Measurements from ENCODE around the gene PSMA2.

PSMA2 gene

DNA sequence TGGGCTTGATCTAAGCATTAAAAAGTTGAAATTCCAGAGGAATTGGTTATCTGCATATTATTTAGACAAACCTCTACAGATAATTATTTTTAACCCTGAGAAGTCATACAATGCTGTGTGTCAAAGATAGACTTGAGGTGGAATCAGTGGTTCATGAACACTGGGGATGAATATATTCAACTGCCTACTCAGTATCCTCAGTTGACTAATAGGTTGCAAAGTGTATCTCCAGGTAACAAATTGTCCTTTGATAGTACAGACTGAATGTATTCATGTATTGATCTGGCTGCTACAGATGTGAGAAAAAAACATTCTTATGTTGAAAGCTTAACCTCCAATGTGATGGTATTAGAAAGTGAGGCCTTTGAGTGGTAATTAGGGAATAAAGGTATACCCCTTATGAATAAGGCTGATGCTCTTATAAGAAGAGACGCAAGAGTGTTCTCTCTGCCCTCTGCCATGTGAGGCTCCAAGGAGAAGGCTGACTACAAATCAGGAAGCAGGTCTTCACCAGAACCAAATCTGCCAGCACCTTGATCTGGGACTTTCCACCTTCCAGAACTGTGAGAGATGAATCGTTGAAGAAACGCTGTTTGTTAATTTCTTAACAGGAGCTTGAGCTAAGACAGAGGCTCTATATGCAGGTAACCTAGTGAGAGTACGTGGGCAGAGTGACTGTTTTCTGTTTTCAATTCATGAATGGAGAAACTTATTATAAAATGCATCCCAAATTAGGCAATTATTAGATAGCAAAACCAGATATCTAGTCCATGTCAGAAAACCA is 7.7 kb upstream of the PSMA2 start:
- DNase-seq: no peak

DNA sequence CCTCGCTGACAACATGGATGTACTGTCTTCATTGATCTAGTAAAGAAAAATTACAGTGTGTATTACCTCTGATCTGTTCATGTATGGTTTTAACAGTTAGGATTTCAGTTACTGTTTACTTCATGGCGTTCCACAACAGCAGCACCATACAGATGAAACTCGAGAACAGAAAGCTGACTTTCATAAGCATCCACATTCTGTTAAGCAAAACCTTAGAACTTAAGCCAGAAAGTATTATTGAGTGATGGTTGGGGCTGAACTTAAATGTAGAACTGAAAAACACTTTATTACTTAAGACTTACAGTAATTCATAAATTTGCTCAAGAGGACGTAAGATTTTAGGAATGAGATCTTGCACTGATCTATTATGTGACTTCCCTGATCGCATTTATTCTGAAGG is 3.9 kb upstream of the PSMA2 start:
- DNase-seq: no peak

- no peak for DNase-seq
Measured at GRCh38 chr7:42934291-42934690, 2.3 kb upstream of the PSMA2 start.

- DNase-seq: no peak
Measured at GRCh38 chr7:42932811-42933591, 1.0 kb upstream of the PSMA2 start.

DNA sequence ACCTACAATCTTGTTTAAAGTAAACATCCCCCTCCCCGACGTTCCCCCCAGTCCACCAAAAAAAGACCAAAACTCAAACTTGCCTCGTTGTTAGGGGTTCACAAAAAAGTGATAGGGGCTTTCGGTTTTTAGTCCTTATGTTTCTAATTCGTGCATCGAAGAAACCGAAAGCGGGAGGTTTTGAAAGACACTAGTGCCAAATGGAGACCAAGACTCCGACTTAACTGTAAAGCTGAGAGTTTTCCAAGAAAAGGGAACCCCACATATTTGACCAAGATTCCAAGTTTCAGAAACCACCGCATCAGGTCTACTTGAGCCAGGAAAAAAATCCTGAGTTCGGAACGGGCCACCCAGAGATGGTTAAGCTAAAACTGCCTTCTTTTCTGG is 534 bp downstream of the PSMA2 start:
- no peak for DNase-seq

GRCh38 chr7:42930889-42931288 is 1.1 kb downstream of the PSMA2 start:
- DNase-seq: no peak

DNA sequence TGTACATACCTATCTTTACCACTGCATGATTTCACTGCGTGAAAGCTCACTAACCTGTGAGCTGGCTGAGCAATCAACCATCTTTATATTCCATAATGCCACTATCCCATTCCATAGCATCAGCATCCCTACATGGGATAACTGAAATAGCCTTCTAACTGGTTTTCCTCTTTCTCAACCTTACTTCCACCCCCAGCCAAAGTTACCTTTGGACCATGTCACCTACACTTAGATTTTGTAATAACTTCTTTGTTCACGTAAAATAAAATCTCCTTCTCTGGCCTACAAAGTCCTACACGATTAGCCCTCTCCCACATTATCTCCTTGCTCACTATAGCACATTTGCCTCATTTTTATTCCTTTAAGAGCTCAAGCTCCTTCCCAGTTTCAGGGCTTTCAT is 2.5 kb downstream of the PSMA2 start:
- no peak for DNase-seq

DNA sequence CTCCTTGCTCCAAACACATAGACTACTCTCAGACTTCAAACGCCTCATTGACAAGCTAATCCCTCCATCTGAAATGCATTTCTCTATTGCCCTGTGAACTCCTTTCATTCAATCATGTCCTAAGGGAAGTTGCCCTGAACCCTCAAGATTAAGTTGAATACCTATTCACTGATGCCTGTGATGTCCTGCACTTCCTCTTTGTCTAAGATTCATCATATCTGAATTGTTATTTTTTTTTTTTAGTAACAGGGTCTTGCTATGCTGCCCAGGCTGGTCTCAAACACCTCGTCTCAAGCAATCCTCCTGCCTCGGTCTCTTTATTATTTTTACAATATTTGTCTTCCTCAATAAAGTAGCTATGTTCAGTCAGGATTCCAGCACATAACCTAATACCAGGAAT is 3.2 kb downstream of the PSMA2 start:
- DNase-seq: no peak

DNA sequence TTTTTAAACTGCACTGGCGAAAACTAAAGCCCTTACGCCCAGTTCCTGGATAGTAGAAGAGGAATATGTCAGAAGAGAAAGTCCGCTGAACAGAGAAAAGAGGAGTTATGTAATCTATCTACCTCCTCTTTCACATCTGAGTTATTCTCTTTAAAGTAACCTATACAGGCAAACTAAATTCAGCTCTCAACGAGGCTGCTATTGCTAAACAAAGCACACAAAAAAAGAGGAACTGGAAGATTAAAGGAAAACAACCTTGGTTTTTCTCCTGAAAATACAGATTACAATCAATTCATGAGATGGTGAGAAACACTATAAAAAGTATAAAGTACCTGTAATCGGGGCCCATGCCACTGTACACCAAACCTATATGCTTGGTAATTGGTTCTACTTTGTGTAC is 5.8 kb downstream of the PSMA2 start:
- DNase-seq: no peak

DNA sequence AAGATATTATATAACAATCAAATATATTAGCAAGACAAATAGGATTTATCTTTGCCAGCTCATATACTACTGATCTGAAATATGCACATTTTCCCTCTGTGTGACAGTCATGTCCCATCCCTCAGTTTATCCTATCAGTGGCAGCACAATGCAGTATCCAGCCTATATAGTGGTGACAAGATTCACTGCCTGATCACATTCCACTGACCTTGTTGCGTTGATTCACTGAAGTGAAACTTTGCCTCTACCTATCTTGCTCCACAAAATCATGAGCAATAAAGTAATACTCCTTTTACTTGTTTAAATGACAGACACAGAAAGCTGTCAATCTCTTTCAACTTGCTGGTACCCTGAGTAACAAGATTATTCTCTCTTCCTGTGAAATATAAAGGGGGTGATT is 6.3 kb downstream of the PSMA2 start:
- no peak for DNase-seq

DNA sequence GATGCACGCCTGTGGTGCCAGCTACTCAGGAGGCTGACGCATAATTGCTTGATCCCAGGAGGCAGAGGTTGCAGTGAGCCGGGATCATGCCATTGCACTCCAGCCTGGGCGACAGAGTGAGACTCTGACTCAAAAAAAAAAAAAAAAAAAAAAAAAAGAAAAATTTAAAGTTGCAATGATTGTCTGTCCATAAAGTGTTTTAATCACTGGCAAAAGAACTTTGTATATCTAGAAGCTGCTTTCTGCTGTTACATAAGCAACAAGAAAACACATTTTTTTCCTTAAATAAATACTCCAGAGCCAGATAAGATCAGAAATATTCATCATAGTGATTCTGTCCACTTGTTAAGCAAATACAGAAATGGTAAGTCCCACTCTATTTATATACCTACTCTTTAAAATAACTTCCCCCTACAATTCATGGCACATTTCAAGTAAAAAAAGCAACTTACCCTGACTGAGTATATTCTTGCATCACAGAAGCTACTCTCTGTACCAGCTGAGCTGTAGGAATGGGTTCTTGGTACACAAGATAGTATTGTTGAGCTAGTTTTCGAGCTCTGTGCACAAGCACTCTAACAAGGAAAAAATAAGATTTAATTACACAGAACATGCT is 7.6 kb downstream of the PSMA2 start:
- DNase-seq: no peak

DNA sequence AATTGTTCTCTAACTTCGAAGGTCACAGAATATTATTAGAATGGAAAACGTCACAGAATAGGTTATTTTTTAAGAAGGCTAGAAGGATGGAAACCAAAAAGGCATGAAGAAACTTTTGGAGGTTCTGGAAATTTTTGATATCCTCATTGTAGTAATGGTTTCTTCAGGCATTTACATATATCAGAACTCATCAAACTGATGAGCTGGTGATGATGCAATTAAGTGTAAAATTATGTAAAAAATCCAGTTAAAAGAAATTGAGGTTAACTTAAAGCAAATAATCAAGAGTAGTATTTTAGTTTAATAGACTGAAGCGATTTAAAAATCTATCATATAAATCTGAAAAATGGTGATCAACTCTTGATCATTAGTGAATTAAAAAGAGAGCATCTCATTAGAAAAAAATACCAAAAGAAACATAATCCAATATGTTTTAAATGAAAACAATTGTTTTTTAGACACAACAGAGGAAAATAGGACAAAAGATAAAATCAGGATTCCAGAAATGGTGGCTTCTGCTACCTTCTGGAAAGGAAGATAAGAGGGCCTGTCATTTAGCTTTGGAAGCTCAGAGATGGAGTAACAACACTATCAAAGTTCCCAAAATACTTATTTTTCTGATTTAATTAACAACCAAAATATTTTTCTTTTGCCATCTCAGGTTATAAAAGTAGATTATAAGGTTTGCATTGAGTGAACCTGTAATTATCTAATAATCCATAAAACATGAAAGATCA is 9.8 kb downstream of the PSMA2 start:
- no peak for DNase-seq

GRCh38 chr7:42915356-42915755 is 16.6 kb downstream of the PSMA2 start:
- DNase-seq: no peak

GRCh38 chr7:42914421-42915045 is 17.4 kb downstream of the PSMA2 start:
- no peak for DNase-seq

DNA sequence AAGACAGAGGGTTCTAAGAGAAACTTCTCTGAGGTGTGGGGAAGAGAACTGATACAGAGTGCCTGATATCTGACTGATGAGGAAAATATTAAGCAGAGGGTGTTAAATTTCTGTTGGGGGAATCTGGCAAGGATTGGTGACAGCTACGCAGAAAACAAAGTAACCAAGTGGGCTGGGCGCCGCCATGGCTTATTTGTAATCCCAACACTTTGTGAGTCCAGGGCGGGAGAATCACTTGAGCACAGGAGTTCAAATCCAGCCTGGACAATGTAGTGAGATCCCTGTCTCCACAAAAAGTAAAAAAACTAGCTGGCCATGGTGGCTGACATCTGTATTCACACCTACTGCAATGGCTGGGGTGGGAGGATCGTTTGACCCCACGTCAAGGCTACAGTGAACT is 18.0 kb downstream of the PSMA2 start:
- no peak for DNase-seq

- DNase-seq: no peak
Measured at GRCh38 chr7:42913591-42913990, 18.4 kb downstream of the PSMA2 start.

DNA sequence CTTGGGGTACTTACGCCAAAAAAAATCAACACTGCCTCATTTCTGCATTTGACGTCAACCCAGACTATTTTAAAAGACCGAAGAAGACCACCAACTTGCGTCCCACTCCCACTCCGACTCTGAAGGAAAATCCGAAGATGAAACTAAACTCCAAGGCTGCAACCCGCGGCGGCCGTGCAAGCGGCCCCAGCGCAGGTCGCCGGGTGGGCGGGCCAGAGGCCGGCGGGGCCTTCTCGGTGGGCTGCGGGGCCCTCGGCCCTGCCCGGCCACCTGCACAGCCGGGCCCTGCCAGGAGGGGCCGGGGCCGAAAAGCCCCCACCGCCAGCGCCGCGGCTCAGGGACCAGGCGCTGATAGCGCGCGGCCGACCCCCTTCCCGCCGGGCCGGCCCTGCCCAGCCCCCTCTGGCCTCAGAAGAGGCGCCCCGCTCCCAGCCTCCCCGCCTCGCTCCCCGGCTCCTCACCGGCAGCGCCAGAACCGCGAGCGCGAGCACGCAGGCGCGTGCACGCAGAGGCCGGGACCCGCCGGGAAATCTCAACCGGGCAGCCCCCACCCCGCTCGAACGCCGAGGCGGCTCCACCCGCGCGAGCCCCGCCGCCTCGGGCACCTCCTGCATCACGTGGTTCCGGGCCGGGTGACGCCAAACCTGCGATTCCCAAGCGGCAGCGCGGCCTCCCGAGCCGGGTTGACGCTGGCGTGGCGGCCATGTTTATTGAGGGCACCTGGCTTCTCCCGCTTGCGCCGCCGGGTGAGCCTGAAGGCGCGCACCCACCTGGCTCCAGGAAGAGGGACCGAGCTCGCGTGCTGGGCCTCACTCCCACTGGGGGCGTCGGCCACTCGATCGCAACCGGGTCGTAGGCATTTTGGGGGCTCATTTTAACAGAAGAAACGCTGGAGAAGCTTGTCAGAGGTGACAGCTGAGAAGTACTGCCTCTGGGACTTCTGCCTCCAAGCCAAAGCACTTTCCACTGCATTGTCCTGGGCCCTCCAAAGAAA is 20.2 kb downstream of the PSMA2 start, which contains the start of gene C7orf25:
TSS of gene C7orf25 (minus strand) at position 617 of the 994 bp plus-strand sequence. CDS start 1,170 bp downstream, outside the sequence.
- peak; percentile 96 for DNase-seq

DNA sequence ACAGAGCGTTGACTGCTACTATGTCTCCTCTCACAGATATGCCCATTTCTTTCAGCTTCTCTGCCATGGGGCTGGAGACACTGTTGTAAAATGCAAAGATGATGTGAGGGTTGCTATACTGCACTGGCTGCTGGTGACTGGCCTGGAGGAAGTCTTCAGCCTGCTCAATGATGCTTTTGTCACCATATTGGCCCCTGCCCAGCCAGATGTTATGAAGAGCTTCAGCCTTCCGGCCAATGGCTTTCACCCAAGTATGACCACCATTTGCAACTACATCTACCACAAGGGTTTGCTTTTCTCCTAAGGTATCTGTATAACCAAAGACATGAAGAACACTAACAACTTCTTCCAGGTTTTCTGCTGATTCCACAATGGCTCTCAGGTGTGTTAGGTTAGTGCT is 21.7 kb downstream of the PSMA2 start:
- DNase-seq: no peak

- no peak for DNase-seq
Measured at GRCh38 chr7:42907316-42907715, 24.7 kb downstream of the PSMA2 start.

DNA sequence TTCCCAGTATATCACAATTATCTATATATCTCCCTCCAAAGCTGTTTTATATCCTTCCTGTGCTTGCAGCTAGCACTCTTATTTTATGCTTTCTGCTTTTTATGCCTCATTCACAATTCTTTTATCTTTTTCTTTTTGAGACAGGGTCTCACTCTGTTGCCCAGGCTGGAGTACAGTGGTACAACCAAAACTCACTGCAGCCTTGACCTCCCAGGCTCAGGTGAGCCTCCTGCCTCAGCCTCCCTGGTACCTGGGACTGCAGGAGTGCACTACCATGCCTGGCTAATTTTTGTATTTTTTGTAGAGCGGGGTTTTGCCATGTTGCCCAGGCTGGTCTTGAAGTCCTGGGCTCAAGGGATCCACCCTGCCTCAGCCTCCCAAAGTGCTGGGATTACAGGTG is 25.8 kb downstream of the PSMA2 start:
- DNase-seq: no peak

DNA sequence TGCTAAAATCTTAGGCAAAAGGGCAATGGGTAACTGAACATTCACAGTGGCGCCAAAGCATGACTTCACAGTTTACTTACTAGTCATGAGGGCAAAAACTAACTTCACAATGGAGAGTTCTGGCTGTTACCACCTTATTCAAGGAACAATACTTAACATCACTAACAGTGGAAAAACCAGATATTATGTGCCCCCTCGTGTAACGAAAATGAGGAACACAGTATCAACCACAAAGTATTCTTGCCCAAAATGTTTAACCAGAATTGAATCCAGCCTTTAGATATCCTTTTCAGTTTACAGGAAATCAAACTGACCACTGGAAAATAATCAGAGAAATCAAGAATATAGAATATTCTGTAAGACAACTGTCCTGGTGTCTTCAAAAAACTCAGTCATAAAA is 29.6 kb downstream of the PSMA2 start:
- no peak for DNase-seq

Data from NCI-H774 (cell line).